A673 (cell line): ENCODE measurements around the gene ASB13. TPM values are rescaled to one million over a fixed set of nuclear protein-coding genes. Genes with fewer than 3 reads are reported as not detected.

Experiments used
- BruUV-seq: library from RNA; stranded (reverse); fragments of 400-500 nt; replicated peaks from 2 replicates; lab custom pipeline; 2021; lab: Mats Ljungman, UMichigan
- CTCF ChIA-PET: fragments of 300-600 bp; sonication (Branson Sonifier 250); formaldehyde crosslinking; loops from one replicate; lab custom pipeline; 2022; ENCODE audit warnings: antibody characterized with exemption; lab: Charles Lee
- POLR2A ChIA-PET: fragments of 300-600 bp; sonication (Branson Sonifier 250); formaldehyde crosslinking; loops from one replicate; lab custom pipeline; 2022; ENCODE audit warnings: antibody characterized with exemption; ENCODE audit not compliant: low non-redundant PET; lab: Charles Lee
- DNase-seq: peaks from one replicate; pipeline ENCODE4 v3.0.0-alpha.2; 2015; ENCODE audit warnings: low spot score
- H3K27ac ChIP-seq: fragments of 200-600 bp; sonication (generic); 2 replicates; pipeline ENCODE4 v1.5.1; 2016; ENCODE audit warnings: mixed run types, low read depth, mild to moderate bottlenecking, mixed read lengths, antibody characterized with exemption, low read length; ENCODE audit not compliant: poor library complexity, severe bottlenecking
- H3K27me3 ChIP-seq: fragments of 200-600 bp; sonication (generic); replicated peaks from 2 replicates; pipeline ENCODE4 v1.6.1; 2017; ENCODE audit warnings: mixed run types, low read depth, mild to moderate bottlenecking, mixed read lengths, antibody characterized with exemption, low read length; ENCODE audit not compliant: insufficient read depth, poor library complexity
- H3K36me3 ChIP-seq: fragments of 200-600 bp; sonication (generic); 2 replicates; pipeline ENCODE4 v1.6.1; 2016; ENCODE audit warnings: mixed run types, mild to moderate bottlenecking, mixed read lengths, antibody characterized with exemption, low read length; ENCODE audit not compliant: insufficient read depth, poor library complexity, severe bottlenecking
- H3K4me1 ChIP-seq: fragments of 200-600 bp; sonication (generic); 2 replicates; pipeline ENCODE4 v1.6.1; 2017; ENCODE audit warnings: mixed run types, mild to moderate bottlenecking, mixed read lengths, antibody characterized with exemption, low read length; ENCODE audit not compliant: insufficient read depth, poor library complexity, severe bottlenecking
- H3K4me3 ChIP-seq: fragments of 200-600 bp; sonication (generic); 2 replicates; pipeline ENCODE4 v1.5.1; 2016; ENCODE audit warnings: low read depth, mixed run types, mild to moderate bottlenecking, mixed read lengths, low read length; ENCODE audit not compliant: poor library complexity, severe bottlenecking
- H3K9me3 ChIP-seq: fragments of 200-600 bp; sonication (generic); 2 replicates; pipeline ENCODE4 v1.6.1; 2016; ENCODE audit warnings: mixed run types, low read depth, mild to moderate bottlenecking, mixed read lengths, antibody characterized with exemption, low read length; ENCODE audit not compliant: poor library complexity, severe bottlenecking
- CTCF ChIP-seq: fragments of 300-800, 200-600 bp; sonication (generic); conservative IDR thresholded peaks from 2 replicates; pipeline ENCODE4 v1.5.1; 2017; ENCODE audit warnings: low read depth, mild to moderate bottlenecking, antibody characterized with exemption, low read length, moderate library complexity, mixed read lengths
- EZH2 ChIP-seq: fragments of 200-600 bp; sonication (generic); IDR thresholded peaks from 2 replicates; pipeline ENCODE4 v1.6.1; 2017; ENCODE audit warnings: borderline replicate concordance, low read depth, mild to moderate bottlenecking, mixed read lengths, antibody characterized with exemption, low read length; ENCODE audit not compliant: poor library complexity, severe bottlenecking
- intact Hi-C: fragments of 100-400 bp; cut with micrococcal nuclease; formaldehyde crosslinking; loops from one replicate; pipeline ENCODE4 v1.10.0; 2022; ENCODE audit not compliant: unreplicated experiment
- total RNA-seq: library from RNA; stranded (reverse); gene quantifications from 2 replicates; pipeline ENCODE4 v1.2.3, GENCODE V29; 2021

ASB13 gene
- total RNA-seq, 1 experiment from 2014 or later: 11.9 TPM

DNA sequence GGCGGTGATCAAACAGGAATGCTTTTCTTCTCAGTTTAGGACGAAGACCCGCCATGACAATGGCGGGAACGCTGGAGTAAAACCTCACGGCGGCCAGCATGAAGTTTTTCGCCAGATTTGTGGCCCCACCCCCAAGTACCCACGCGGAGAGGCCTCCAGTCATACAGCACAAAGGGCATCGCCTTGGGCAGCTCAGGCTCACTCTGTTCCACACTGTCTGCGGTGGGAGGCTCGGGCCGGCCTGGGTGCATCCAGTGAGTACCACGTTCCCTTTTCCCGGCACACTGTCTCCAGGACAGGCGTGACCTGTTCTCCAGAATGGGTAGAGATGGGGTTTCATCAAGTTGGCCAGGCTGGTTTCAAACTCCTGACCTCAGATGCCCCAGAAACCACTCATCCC is 27.3 kb downstream of the ASB13 start:
- DNase-seq: no peak
- Histone ChIP-seq H3K4me3 (no peak overlapping the region), H3K9me3 (no peaks in the 10 kb centered on the region), H3K4me1 (no peaks in the 10 kb centered on the region), H3K27ac (no peak overlapping the region), H3K36me3 (peaks cover 8% of the 10 kb centered on the region), H3K27me3 (no peaks in the 10 kb centered on the region)
- ChIA-PET CTCF (no interaction called here), POLR2A (no interaction called here)
- intact Hi-C loops: no loop called here
- no peak for TF ChIP-seq CTCF
- TF ChIP-seq EZH2: no peak
- no TSS peak for BruUV-seq

DNA sequence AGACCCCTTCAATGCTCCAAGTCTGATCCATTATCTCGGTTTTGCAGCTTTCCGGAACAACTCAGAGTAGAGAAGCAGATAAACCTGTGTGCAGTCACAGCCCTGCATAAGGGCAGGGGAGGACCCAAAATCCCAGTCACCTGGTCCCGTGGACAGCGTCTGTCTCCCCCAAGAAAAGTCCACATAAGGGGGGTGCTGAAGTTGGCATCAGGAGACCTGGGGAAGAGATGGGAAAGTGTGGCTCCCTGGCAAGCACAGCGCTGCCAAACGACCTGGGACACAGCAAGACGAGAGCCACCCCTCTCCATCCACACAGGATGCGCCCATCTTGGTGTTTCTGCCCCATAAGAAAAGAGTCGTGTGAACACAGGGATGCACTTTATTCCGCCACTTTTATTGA is 27.9 kb downstream of the ASB13 start:
- no peak overlapping the region for H3K4me3 ChIP-seq
- H3K27me3 ChIP-seq: no peaks in the 10 kb centered on the region
- no peaks in the 10 kb centered on the region for H3K4me1 ChIP-seq
- ChIA-PET CTCF (no interaction called here), POLR2A (no interaction called here)
- H3K27ac ChIP-seq: no peak overlapping the region
- peaks cover 8% of the 10 kb centered on the region for H3K36me3 ChIP-seq
- TF ChIP-seq EZH2 (no peak), CTCF (no peak)
- no peaks in the 10 kb centered on the region for H3K9me3 ChIP-seq
- BruUV-seq: no TSS peak
- intact Hi-C loops: no loop called here
- DNase-seq: no peak

DNA sequence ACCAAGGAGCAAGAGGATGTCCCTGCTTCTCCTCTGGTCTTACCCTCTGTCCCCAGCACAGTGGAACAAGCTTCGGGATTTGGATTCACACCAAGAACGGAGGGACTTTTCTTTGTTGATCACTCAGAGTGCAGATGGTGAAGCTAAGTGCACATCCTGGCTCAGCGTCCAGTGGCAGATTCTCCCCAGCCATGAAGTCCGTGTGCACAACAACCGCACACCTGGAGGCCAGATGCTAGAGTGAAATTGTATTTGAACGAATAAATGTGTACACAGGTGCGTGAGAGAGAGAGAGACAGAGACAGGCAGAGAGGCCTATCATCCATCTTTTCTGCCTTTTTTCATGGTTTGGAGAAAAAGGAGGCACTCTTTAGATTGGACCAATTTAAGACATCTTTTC is 31.5 kb downstream of the ASB13 start:
- no peak overlapping the region for H3K4me3 ChIP-seq
- H3K9me3 ChIP-seq: no peaks in the 10 kb centered on the region
- ChIA-PET POLR2A (no interaction called here), CTCF (no interaction called here)
- no peak for TF ChIP-seq EZH2
- TF ChIP-seq CTCF: no peak
- H3K27ac ChIP-seq: no peak overlapping the region
- no peak for DNase-seq
- no peaks in the 10 kb centered on the region for H3K27me3 ChIP-seq
- intact Hi-C loops: no loop called here
- no peaks in the 10 kb centered on the region for H3K36me3 ChIP-seq
- no peaks in the 10 kb centered on the region for H3K4me1 ChIP-seq
- BruUV-seq: no TSS peak
